ENCODE results near the gene ABLIM3. TPM values are rescaled to one million over a fixed set of nuclear protein-coding genes. Genes with fewer than 3 reads are reported as not detected.

Gene ABLIM3
- total RNA-seq, 4 donors from 2014 or later: 2.6 to 49.5 (median 6.9) TPM

GRCh38 chr5:149251546-149251945, 110.3 kb downstream of the ABLIM3 start:
- H3K36me3 ChIP-seq: no peaks in the 10 kb centered on the region
- H3K4me1 ChIP-seq: no peaks in the 10 kb centered on the region
- intact Hi-C loops (cut with DNase I; ENCODE audit: low total_unique reads): no loop called here
- no peak for DNase-seq
- no peak overlapping the region for H3K4me3 ChIP-seq
- no peak for TF ChIP-seq CTCF (IDR thresholded peaks at IDR 0.05)
- no peak for TF ChIP-seq POLR2A (IDR thresholded peaks at IDR 0.05)
- H3K27ac ChIP-seq: no peak overlapping the region
- H3K27me3 ChIP-seq: no peaks in the 10 kb centered on the region
- no peaks in the 10 kb centered on the region for H3K9me3 ChIP-seq

DNA sequence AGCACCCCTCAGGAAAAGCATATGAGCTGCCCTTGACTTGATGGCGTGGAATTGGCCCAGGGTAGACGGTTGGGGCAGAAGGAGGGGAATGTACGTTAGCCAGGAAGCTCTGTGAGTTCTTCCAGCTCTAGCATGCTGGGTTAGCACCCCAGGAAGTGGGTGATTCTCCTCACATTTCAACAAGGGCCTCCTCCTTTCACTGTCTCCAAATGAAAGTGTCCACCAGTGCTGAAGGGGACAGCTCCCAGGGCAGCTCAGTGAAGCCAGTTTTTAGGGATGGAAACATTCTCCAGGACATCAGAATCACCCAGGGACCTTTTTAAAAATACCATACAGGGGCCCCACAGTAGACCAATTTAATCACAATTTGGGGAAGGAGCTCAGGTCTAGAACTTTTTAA, 113.2 kb downstream of the ABLIM3 start:
- intact Hi-C loops (cut with DNase I; ENCODE audit: low total_unique reads): no loop called here
- DNase-seq: no peak
- TF ChIP-seq CTCF (IDR thresholded peaks at IDR 0.05) (no peak), POLR2A (IDR thresholded peaks at IDR 0.05) (no peak)
- no peaks in the 10 kb centered on the region for H3K4me1 ChIP-seq
- H3K4me3 ChIP-seq: no peak overlapping the region
- no peaks in the 10 kb centered on the region for H3K27me3 ChIP-seq
- H3K27ac ChIP-seq: no peak overlapping the region
- no peaks in the 10 kb centered on the region for H3K9me3 ChIP-seq
- no peaks in the 10 kb centered on the region for H3K36me3 ChIP-seq

- H3K9me3 ChIP-seq: no peaks in the 10 kb centered on the region
- H3K4me1 ChIP-seq: no peaks in the 10 kb centered on the region
- no peak for TF ChIP-seq CTCF (IDR thresholded peaks at IDR 0.05)
- TF ChIP-seq POLR2A (IDR thresholded peaks at IDR 0.05): no peak
- H3K36me3 ChIP-seq: no peaks in the 10 kb centered on the region
- H3K4me3 ChIP-seq: no peak overlapping the region
- H3K27ac ChIP-seq: no peak overlapping the region
- intact Hi-C loops (cut with DNase I; ENCODE audit: low total_unique reads): no loop called here
- H3K27me3 ChIP-seq: no peaks in the 10 kb centered on the region
- no peak for DNase-seq
These were observed 115.2 kb downstream of the ABLIM3 start for GRCh38 chr5:149256451-149256850.

GRCh38 chr5:149257131-149257530, 115.8 kb downstream of the ABLIM3 start:
- no peak for TF ChIP-seq CTCF (IDR thresholded peaks at IDR 0.05)
- no peak for TF ChIP-seq POLR2A (IDR thresholded peaks at IDR 0.05)
- H3K9me3 ChIP-seq: no peaks in the 10 kb centered on the region
- H3K36me3 ChIP-seq: no peaks in the 10 kb centered on the region
- no peaks in the 10 kb centered on the region for H3K27me3 ChIP-seq
- H3K4me1 ChIP-seq: no peaks in the 10 kb centered on the region
- H3K4me3 ChIP-seq: no peak overlapping the region
- no peak overlapping the region for H3K27ac ChIP-seq
- intact Hi-C loops (cut with DNase I; ENCODE audit: low total_unique reads): no loop called here
- DNase-seq: no peak

DNA sequence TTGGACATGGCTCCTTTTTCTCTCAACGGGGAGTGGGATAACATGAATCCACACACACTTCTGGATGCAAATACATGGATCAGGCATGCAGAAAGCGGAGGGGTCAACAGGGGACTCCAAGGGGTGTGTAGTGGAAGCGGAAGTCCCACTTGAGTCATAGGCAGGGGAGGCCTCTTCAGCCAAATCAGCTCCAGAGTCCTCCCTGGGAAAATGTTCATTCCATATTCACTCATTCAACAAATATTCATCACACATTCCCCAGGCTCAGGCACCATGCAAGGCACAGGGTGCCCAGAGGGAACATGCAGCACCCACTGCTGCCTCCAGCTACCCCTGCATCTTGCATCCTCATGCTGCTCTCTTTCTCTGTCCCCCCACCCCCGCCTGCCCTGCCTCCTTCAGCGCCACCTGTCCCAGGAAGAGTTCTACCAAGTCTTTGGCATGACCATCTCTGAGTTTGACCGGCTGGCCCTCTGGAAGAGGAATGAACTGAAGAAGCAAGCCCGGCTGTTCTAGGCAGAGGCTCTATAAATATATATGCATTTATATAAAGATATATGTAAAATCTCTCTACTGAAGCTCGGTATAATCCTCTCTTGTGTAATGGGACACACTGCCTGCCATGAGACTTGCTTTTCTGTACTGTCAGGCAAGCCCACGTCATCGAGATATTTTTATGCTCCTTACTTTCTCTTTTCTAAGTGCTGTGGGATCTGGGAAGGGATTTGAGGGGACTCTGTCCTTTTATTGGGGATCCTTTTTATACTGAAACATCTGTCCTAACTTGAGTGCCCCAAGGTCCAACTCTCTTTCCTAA, 116.8 kb downstream of the ABLIM3 start:
- Histone ChIP-seq H3K27ac (no peak overlapping the region), H3K9me3 (no peaks in the 10 kb centered on the region), H3K27me3 (no peaks in the 10 kb centered on the region), H3K4me1 (no peaks in the 10 kb centered on the region), H3K4me3 (no peak overlapping the region), H3K36me3 (no peaks in the 10 kb centered on the region)
- intact Hi-C loops (cut with DNase I; ENCODE audit: low total_unique reads): no loop called here
- no peak for DNase-seq
- TF ChIP-seq CTCF (IDR thresholded peaks at IDR 0.05) (no peak), POLR2A (IDR thresholded peaks at IDR 0.05) (no peak)
